ENCODE measurements around the gene PTH1R.

- TF ChIP-seq CTCF (IDR thresholded peaks at IDR 0.05) = no peak
- no peak for TF ChIP-seq POLR2A (IDR thresholded peaks at IDR 0.05)
These were observed 36.1 kb downstream of the PTH1R start for GRCh38 chr3:46913644-46914043.
